HCT116 (cell line): ENCODE measurements around the gene ATP13A5. TPM values are rescaled to one million over a fixed set of nuclear protein-coding genes. Genes with fewer than 3 reads are reported as not detected.

ENCODE experiments used
- ATAC-seq: fragments of 200-7000 bp; cut with Tn5 transposase; 2 replicates; pipeline ENCODE4 v1.9.1; 2020; ENCODE audit warnings: mild to moderate bottlenecking, moderate library complexity
- BruUV-seq: library from RNA; stranded (reverse); fragments of 400-500 nt; replicated peaks from 2 replicates; lab custom pipeline; 2021; lab: Mats Ljungman, UMichigan
- CTCF ChIA-PET: fragments of 300-600 bp; sonication (Branson Sonifier 250); formaldehyde crosslinking; loops from one replicate; lab custom pipeline; 2021; ENCODE audit warnings: antibody characterized with exemption; lab: Charles Lee
- POLR2A ChIA-PET: fragments of 300-600, 350-600 bp; sonication (Branson Sonifier 250); formaldehyde crosslinking; loops from one replicate; lab custom pipeline; 2021; ENCODE audit warnings: antibody characterized with exemption; lab: Charles Lee
- RAD21 ChIA-PET, 2 experiments: fragments of 300-600 bp; sonication (Branson Sonifier 250); formaldehyde crosslinking; loops; one replicate each; lab custom pipeline; 2023; ENCODE audit warnings: low total read pairs in 2 of 2; ENCODE audit not compliant: uncharacterized antibody in 2 of 2, unreplicated experiment in 2 of 2, low non-redundant PET in 1 of 2; lab: Charles Lee
- DNase-seq: peaks from one replicate; pipeline ENCODE4 v3.0.0-alpha.2; 2010; ENCODE audit warnings: low read depth, low spot score
- H2AFZ ChIP-seq: fragments of 200-600 bp; shearing (Covaris generic), sonication (generic); 2 replicates; pipeline ENCODE4 v1.6.1; 2017; ENCODE audit warnings: low read depth, mixed run types, mixed read lengths, antibody characterized with exemption, low read length; ENCODE audit not compliant: poor library complexity, severe bottlenecking
- H3K27ac ChIP-seq: 2 replicates; pipeline ENCODE4 v1.5.1; 2012; ENCODE audit warnings: low read depth, low read length
- H3K27me3 ChIP-seq: fragments of 200-600 bp; sonication (generic); 2 replicates; pipeline ENCODE4 v1.6.1; 2016; ENCODE audit warnings: mixed run types, low read length, mixed read lengths; ENCODE audit not compliant: insufficient read depth
- H3K36me3 ChIP-seq, 2 experiments: fragments of 200-500 bp in 1 of 2; fragments of 200-600 bp in 1 of 2; sonication (Bioruptor generic) in 1 of 2; sonication (generic) in 1 of 2; 2 replicates each; pipeline versions ENCODE4 v1.5.1 to v1.6.1; 2014 to 2016; ENCODE audit warnings: low read length in 2 of 2, inconsistent platforms in 1 of 2, mixed read lengths in 1 of 2, mixed run types in 1 of 2; ENCODE audit not compliant: insufficient read depth in 2 of 2, control insufficient read depth in 1 of 2
- H3K4me1 ChIP-seq, 2 experiments: fragments of 200-600 bp in 1 of 2; sonication (generic) in 1 of 2; 2 replicates each; pipeline versions ENCODE4 v1.5.1 to v1.6.1; 2012 to 2017; ENCODE audit warnings: low read length in 2 of 2, inconsistent platforms in 1 of 2, mild to moderate bottlenecking in 1 of 2, mixed read lengths in 1 of 2, mixed run types in 1 of 2, moderate library complexity in 1 of 2; ENCODE audit not compliant: insufficient read depth in 2 of 2, control insufficient read depth in 1 of 2
- H3K4me2 ChIP-seq: fragments of 200-600 bp; sonication (generic); 2 replicates; pipeline ENCODE4 v1.6.1; 2017; ENCODE audit warnings: mixed run types, low read length, mixed read lengths
- H3K4me3 ChIP-seq, 2 experiments: fragments of 200-600 bp in 1 of 2; sonication (generic) in 1 of 2; replicated peaks in 1 of 2; 2 replicates each; pipeline ENCODE4 v1.5.1; 2011 to 2016; ENCODE audit warnings: low read length in 2 of 2, control low read depth in 1 of 2, low read depth in 1 of 2, mild to moderate bottlenecking in 1 of 2, mixed read lengths in 1 of 2, mixed run types in 1 of 2
- H3K79me2 ChIP-seq: fragments of 200-600 bp; sonication (generic); 2 replicates; pipeline ENCODE4 v1.6.1; 2017; ENCODE audit warnings: mild to moderate bottlenecking, mixed run types, low read length, moderate library complexity, mixed read lengths; ENCODE audit not compliant: insufficient read depth
- H3K9ac ChIP-seq: fragments of 200-600 bp; sonication (generic); 2 replicates; pipeline ENCODE4 v1.6.1; 2016; ENCODE audit warnings: low read length, mixed read lengths
- H3K9me2 ChIP-seq: fragments of 200-600 bp; sonication (generic), shearing (Covaris generic); 2 replicates; pipeline ENCODE4 v1.6.1; 2017; ENCODE audit warnings: mixed run types, mild to moderate bottlenecking, moderate library complexity; ENCODE audit not compliant: insufficient read depth
- H3K9me3 ChIP-seq, 2 experiments: fragments of 200-500 bp in 1 of 2; fragments of 200-600 bp in 1 of 2; sonication (Bioruptor generic) in 1 of 2; sonication (generic) in 1 of 2; 2 replicates each; pipeline ENCODE4 v1.6.1; 2014 to 2017; ENCODE audit warnings: low read length in 2 of 2, mixed read lengths in 2 of 2, inconsistent platforms in 1 of 2, low read depth in 1 of 2, mild to moderate bottlenecking in 1 of 2, mixed run types in 1 of 2, moderate library complexity in 1 of 2; ENCODE audit not compliant: control insufficient read depth in 1 of 2, insufficient read depth in 1 of 2
- H4K20me1 ChIP-seq: fragments of 200-600 bp; sonication (generic), shearing (Covaris generic); 2 replicates; pipeline ENCODE4 v1.6.1; 2017; ENCODE audit warnings: mixed run types, mild to moderate bottlenecking, moderate library complexity; ENCODE audit not compliant: insufficient read depth
- CBX3 ChIP-seq: IDR thresholded peaks from 2 replicates; pipeline ENCODE4 v1.6.1; 2012; ENCODE audit warnings: low read depth
- CEBPB ChIP-seq: IDR thresholded peaks from 2 replicates; pipeline ENCODE4 v1.6.1; 2012; ENCODE audit warnings: low read depth
- EGR1 ChIP-seq: IDR thresholded peaks from 2 replicates; pipeline ENCODE4 v1.6.1; 2012; ENCODE audit warnings: low read depth
- ELF1 ChIP-seq: IDR thresholded peaks from 2 replicates; pipeline ENCODE4 v1.6.1; 2012; ENCODE audit warnings: low read depth, borderline replicate concordance
- EZH2 ChIP-seq: fragments of 200-600 bp; sonication (generic); IDR thresholded peaks from 2 replicates; pipeline ENCODE4 v1.6.1; 2017; ENCODE audit warnings: antibody characterized with exemption, mixed run types
- FOSL1 ChIP-seq: IDR thresholded peaks from 2 replicates; pipeline ENCODE4 v1.6.1; 2012; ENCODE audit warnings: low read depth
- JUND ChIP-seq: IDR thresholded peaks from 2 replicates; pipeline ENCODE4 v1.6.1; 2012
- POLR2A ChIP-seq: IDR thresholded peaks from 2 replicates; pipeline ENCODE4 v1.7.0; 2011; ENCODE audit warnings: borderline replicate concordance; ENCODE audit not compliant: insufficient read depth, insufficient read length; ENCODE audit errors: extremely low read depth
- POLR2AphosphoS5 ChIP-seq: IDR thresholded peaks from 2 replicates; pipeline ENCODE4 v1.6.1; 2011; ENCODE audit warnings: mild to moderate bottlenecking, low read depth, low read length, moderate library complexity
- RAD21 ChIP-seq: IDR thresholded peaks from 2 replicates; pipeline ENCODE4 v1.6.1; 2012; ENCODE audit warnings: low read depth, mild to moderate bottlenecking
- SP1 ChIP-seq: IDR thresholded peaks from 2 replicates; pipeline ENCODE4 v1.6.1; 2012; ENCODE audit warnings: low read depth
- SRF ChIP-seq: IDR thresholded peaks from 2 replicates; pipeline ENCODE4 v1.6.1; 2012; ENCODE audit warnings: low read depth
- TCF7L2 ChIP-seq: IDR thresholded peaks from 2 replicates; pipeline ENCODE4 v1.7.0; 2011; ENCODE audit warnings: borderline replicate concordance, inconsistent platforms; ENCODE audit not compliant: insufficient read depth, insufficient read length; ENCODE audit errors: extremely low read depth
- YY1 ChIP-seq: IDR thresholded peaks from 2 replicates; pipeline ENCODE4 v1.6.1; 2011; ENCODE audit warnings: low read length, low read depth, moderate library complexity, mild to moderate bottlenecking; ENCODE audit not compliant: insufficient replicate concordance; ENCODE audit errors: extremely low read depth
- ZFX ChIP-seq: fragments of 450-650 bp; IDR thresholded peaks from 2 replicates; pipeline ENCODE4 v1.6.1; 2017
- intact Hi-C: fragments of 100-400 bp; cut with micrococcal nuclease; formaldehyde crosslinking; loops from 2 replicates; pipeline ENCODE4 v1.10.0; 2022
- total RNA-seq: library from RNA; stranded (reverse); gene quantifications from one replicate; pipeline ENCODE4 v1.2.1, GENCODE V29; 2021; ENCODE audit not compliant: unreplicated experiment
- TF ChIP-seq, protein P1 (sequence below): IDR thresholded peaks from 2 replicates; pipeline ENCODE4 v1.6.1; 2012; ENCODE audit warnings: low read depth
- TF ChIP-seq, protein P2 (sequence below), 3 experiments: fragments of 200-600 bp in 1 of 3; sonication (generic) in 1 of 3; IDR thresholded peaks in 2 of 3; conservative IDR thresholded peaks in 1 of 3; 2 replicates each; pipeline ENCODE4 v1.5.1; 2012 to 2017; ENCODE audit warnings: low read depth in 2 of 3, low read length in 2 of 3, antibody characterized with exemption in 1 of 3, borderline replicate concordance in 1 of 3, control low read depth in 1 of 3, mild to moderate bottlenecking in 1 of 3, mixed read lengths in 1 of 3, mixed run types in 1 of 3, moderate library complexity in 1 of 3; ENCODE audit not compliant: insufficient read depth in 1 of 3
- TF ChIP-seq, protein P3 (sequence below): IDR thresholded peaks from 2 replicates; pipeline ENCODE4 v1.6.1; 2012
- TF ChIP-seq, protein P4 (sequence below): IDR thresholded peaks from 2 replicates; pipeline ENCODE4 v1.6.1; 2012
- TF ChIP-seq, protein P5 (sequence below): IDR thresholded peaks from 2 replicates; pipeline ENCODE4 v1.6.1; 2011; ENCODE audit warnings: mild to moderate bottlenecking, low read length, moderate library complexity; ENCODE audit not compliant: insufficient replicate concordance; ENCODE audit errors: extremely low read depth

Gene ATP13A5
- total RNA-seq, 1 experiment from 2014 or later = not detected

GRCh38 chr3:193416629-193417028 lies 38.1 kb upstream of the ATP13A5 start (continued):
- TF ChIP-seq, protein P1, sequence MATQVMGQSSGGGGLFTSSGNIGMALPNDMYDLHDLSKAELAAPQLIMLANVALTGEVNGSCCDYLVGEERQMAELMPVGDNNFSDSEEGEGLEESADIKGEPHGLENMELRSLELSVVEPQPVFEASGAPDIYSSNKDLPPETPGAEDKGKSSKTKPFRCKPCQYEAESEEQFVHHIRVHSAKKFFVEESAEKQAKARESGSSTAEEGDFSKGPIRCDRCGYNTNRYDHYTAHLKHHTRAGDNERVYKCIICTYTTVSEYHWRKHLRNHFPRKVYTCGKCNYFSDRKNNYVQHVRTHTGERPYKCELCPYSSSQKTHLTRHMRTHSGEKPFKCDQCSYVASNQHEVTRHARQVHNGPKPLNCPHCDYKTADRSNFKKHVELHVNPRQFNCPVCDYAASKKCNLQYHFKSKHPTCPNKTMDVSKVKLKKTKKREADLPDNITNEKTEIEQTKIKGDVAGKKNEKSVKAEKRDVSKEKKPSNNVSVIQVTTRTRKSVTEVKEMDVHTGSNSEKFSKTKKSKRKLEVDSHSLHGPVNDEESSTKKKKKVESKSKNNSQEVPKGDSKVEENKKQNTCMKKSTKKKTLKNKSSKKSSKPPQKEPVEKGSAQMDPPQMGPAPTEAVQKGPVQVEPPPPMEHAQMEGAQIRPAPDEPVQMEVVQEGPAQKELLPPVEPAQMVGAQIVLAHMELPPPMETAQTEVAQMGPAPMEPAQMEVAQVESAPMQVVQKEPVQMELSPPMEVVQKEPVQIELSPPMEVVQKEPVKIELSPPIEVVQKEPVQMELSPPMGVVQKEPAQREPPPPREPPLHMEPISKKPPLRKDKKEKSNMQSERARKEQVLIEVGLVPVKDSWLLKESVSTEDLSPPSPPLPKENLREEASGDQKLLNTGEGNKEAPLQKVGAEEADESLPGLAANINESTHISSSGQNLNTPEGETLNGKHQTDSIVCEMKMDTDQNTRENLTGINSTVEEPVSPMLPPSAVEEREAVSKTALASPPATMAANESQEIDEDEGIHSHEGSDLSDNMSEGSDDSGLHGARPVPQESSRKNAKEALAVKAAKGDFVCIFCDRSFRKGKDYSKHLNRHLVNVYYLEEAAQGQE = no peak

DNA sequence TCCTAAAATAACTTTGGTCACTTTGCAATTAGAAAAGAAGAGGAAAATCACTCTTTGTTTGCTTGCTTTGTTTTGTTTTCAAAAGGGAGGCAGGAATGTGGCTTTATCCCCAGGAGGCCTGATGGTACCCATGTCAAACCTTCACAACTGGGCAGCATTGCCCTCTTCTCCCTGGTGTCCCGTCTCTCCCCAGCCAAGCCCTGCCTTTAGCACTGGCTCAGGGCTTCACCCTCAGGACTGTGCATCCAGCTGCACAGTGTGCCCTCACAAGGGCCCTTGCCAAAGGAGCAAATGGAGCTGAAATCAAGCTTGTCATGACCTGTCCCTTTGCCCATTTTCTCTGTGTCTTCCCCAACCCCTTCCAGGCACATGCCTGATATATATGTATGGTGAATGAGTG lies 29.1 kb upstream of the ATP13A5 start:
- H3K4me1 ChIP-seq = no peaks in the 10 kb centered on the region
- POLR2A ChIA-PET = no interaction called here
- RAD21 ChIA-PET = no interaction called here
- BruUV-seq = no TSS peak
- H3K27ac ChIP-seq = no peak overlapping the region
- H4K20me1 ChIP-seq = no peaks in the 10 kb centered on the region
- no peaks in the 10 kb centered on the region for H3K36me3 ChIP-seq
- no peak overlapping the region for H2AFZ ChIP-seq
- CTCF ChIA-PET = no interaction called here
- DNase-seq = no peak
- H3K9me3 ChIP-seq = no peaks in the 10 kb centered on the region
- no peak overlapping the region for H3K4me3 ChIP-seq
- H3K9me2 ChIP-seq = no peaks in the 10 kb centered on the region
- no peak for ATAC-seq
- no peak overlapping the region for H3K9ac ChIP-seq
- no peak overlapping the region for H3K4me2 ChIP-seq
- H3K27me3 ChIP-seq = peaks cover 46% of the 10 kb centered on the region
- intact Hi-C loops = no loop called here
- H3K79me2 ChIP-seq = no peaks in the 10 kb centered on the region
- TF ChIP-seq JUND (no peak), YY1 (no peak), EGR1 (no peak), SRF (no peak), TCF7L2 (no peak), POLR2AphosphoS5 (no peak), CEBPB (no peak), CBX3 (no peak), EZH2 (no peak), FOSL1 (no peak), ZFX (no peak), SP1 (no peak), RAD21 (no peak), ELF1 (no peak), POLR2A (no peak)
- TF ChIP-seq, protein P2, sequence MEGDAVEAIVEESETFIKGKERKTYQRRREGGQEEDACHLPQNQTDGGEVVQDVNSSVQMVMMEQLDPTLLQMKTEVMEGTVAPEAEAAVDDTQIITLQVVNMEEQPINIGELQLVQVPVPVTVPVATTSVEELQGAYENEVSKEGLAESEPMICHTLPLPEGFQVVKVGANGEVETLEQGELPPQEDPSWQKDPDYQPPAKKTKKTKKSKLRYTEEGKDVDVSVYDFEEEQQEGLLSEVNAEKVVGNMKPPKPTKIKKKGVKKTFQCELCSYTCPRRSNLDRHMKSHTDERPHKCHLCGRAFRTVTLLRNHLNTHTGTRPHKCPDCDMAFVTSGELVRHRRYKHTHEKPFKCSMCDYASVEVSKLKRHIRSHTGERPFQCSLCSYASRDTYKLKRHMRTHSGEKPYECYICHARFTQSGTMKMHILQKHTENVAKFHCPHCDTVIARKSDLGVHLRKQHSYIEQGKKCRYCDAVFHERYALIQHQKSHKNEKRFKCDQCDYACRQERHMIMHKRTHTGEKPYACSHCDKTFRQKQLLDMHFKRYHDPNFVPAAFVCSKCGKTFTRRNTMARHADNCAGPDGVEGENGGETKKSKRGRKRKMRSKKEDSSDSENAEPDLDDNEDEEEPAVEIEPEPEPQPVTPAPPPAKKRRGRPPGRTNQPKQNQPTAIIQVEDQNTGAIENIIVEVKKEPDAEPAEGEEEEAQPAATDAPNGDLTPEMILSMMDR (IDR thresholded peaks at IDR 0.05 in 2 of 3, conservative IDR thresholded peaks at IDR 0.05 in 1 of 3; ENCODE audit: borderline replicate concordance in 1 of 3, insufficient read depth in 1 of 3, low read depth in 2 of 3, low read length in 2 of 3) = no peak
- TF ChIP-seq, protein P3, sequence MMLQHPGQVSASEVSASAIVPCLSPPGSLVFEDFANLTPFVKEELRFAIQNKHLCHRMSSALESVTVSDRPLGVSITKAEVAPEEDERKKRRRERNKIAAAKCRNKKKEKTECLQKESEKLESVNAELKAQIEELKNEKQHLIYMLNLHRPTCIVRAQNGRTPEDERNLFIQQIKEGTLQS = no peak
- TF ChIP-seq, protein P4, sequence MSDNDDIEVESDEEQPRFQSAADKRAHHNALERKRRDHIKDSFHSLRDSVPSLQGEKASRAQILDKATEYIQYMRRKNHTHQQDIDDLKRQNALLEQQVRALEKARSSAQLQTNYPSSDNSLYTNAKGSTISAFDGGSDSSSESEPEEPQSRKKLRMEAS = no peak
- TF ChIP-seq, protein P5, sequence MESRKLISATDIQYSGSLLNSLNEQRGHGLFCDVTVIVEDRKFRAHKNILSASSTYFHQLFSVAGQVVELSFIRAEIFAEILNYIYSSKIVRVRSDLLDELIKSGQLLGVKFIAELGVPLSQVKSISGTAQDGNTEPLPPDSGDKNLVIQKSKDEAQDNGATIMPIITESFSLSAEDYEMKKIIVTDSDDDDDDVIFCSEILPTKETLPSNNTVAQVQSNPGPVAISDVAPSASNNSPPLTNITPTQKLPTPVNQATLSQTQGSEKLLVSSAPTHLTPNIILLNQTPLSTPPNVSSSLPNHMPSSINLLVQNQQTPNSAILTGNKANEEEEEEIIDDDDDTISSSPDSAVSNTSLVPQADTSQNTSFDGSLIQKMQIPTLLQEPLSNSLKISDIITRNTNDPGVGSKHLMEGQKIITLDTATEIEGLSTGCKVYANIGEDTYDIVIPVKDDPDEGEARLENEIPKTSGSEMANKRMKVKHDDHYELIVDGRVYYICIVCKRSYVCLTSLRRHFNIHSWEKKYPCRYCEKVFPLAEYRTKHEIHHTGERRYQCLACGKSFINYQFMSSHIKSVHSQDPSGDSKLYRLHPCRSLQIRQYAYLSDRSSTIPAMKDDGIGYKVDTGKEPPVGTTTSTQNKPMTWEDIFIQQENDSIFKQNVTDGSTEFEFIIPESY = no peak
